Esophagus (tissue), 2 donors: ENCODE results near the gene DENND2A. TPM values are rescaled to one million over a fixed set of nuclear protein-coding genes. Genes with fewer than 3 reads are reported as not detected.
"Not testable (repeated sequence)": the region's sequence is repeated elsewhere in the genome, so short reads cannot be mapped to it uniquely, and the experiment has no call there.

Experiments
- H3K27ac ChIP-seq, 2 donors: one replicate each; pipeline ENCODE4 v1.5.1; 2013; ENCODE audit warnings: low read depth in 2 of 2, mild to moderate bottlenecking in 2 of 2, inconsistent platforms in 1 of 2, low read length in 1 of 2, moderate library complexity in 1 of 2
- H3K27me3 ChIP-seq, 2 donors: one replicate each; pipeline ENCODE4 v1.6.1; 2013; ENCODE audit warnings: low read length in 2 of 2, control low read depth in 1 of 2, mild to moderate bottlenecking in 1 of 2; ENCODE audit not compliant: insufficient read depth in 2 of 2, control insufficient read depth in 1 of 2
- H3K36me3 ChIP-seq, 2 donors: one replicate each; pipeline ENCODE4 v1.6.1; 2013; ENCODE audit warnings: low read length in 1 of 2; ENCODE audit not compliant: control insufficient read depth in 2 of 2, insufficient read depth in 2 of 2
- H3K4me1 ChIP-seq, 2 donors: one replicate each; pipeline ENCODE4 v1.6.1; 2013; ENCODE audit warnings: low read length in 1 of 2; ENCODE audit not compliant: control insufficient read depth in 2 of 2, insufficient read depth in 2 of 2
- H3K4me3 ChIP-seq, 2 donors: one replicate each; pipeline ENCODE4 v1.5.1; 2013; ENCODE audit warnings: low read length in 2 of 2, mild to moderate bottlenecking in 2 of 2, low read depth in 1 of 2, moderate library complexity in 1 of 2
- H3K9me3 ChIP-seq, 2 donors: one replicate each; pipeline ENCODE4 v1.6.1; 2013; ENCODE audit warnings: mild to moderate bottlenecking in 2 of 2, low read depth in 1 of 2, low read length in 1 of 2, moderate library complexity in 1 of 2; ENCODE audit not compliant: control insufficient read depth in 2 of 2, insufficient read depth in 1 of 2
- WGBS, 2 donors: extraction: QIAGEN DNeasy Blood & Tissue Kit; methylation state at CpG; one replicate each; pipeline ENCODE4 v1.1.7; 2013; 5-methylcytosine and 5-hydroxymethylcytosine counted together
- polyA plus RNA-seq, 2 donors: library from polyadenylated mRNA; stranded (reverse); fragments of 200-250 nt; gene quantifications; one replicate each; pipeline ENCODE4 v1.2.3, GENCODE V29; 2013
- donor health status: healthy with polysubstance abuse.
- donor health status: Bipolar disorder and iron deficiency.

The DENND2A gene
- polyA plus RNA-seq, 2 donors: 1.2 to 1.5 TPM

- WGBS, 2 donors: 58 to 68% methylated on average over 5 of the region's 5 CpGs
- Histone ChIP-seq H3K4me1 (peaks cover 3 to 4% of the 10 kb centered on the region in 2 donors), H3K27me3 (no peaks in the 10 kb centered on the region), H3K4me3 (no peak overlapping the region), H3K27ac (no peak overlapping the region), H3K36me3 (peaks cover 0 to 16% of the 10 kb centered on the region in 2 donors), H3K9me3 (no peaks in the 10 kb centered on the region)
These were observed 33.8 kb upstream of the DENND2A start for GRCh38 chr7:140674356-140674800.

- peaks cover 3 to 4% of the 10 kb centered on the region in 2 donors for H3K4me1 ChIP-seq
- peaks cover 0 to 11% of the 10 kb centered on the region in 2 donors for H3K36me3 ChIP-seq
- no peaks in the 10 kb centered on the region for H3K9me3 ChIP-seq
- peak overlapping the region; percentile 85 to 89 for H3K27ac ChIP-seq
- H3K4me3 ChIP-seq: peak overlapping the region; percentile 63 to 68
- no peaks in the 10 kb centered on the region for H3K27me3 ChIP-seq
- WGBS, 2 donors: 19 to 20% methylated on average over 18 of the region's 18 CpGs
These were observed 33.2 kb upstream of the DENND2A start for GRCh38 chr7:140673774-140674155.

GRCh38 chr7:140673063-140673773, 32.6 kb upstream of the DENND2A start:
- Histone ChIP-seq H3K27me3 (no peaks in the 10 kb centered on the region), H3K36me3 (peaks cover 0 to 6% of the 10 kb centered on the region in 2 donors), H3K27ac (peak overlapping the region; percentile 85 to 89), H3K4me3 (peak overlapping the region; percentile 63 to 68), H3K9me3 (no peaks in the 10 kb centered on the region), H3K4me1 (peaks cover 3 to 4% of the 10 kb centered on the region in 2 donors)
- 0% methylated on average over 43 to 72 of the region's 72 CpGs for WGBS, 2 donors

- WGBS, 2 donors: 1 to 2% methylated on average over 38 to 41 of the region's 41 CpGs
- H3K27ac ChIP-seq: peak within 1 kb of the TSS; percentile 85 to 89
These were observed 31.9 kb upstream of the DENND2A start, which contains the start of gene ADCK2 for GRCh38 chr7:140672382-140673062. Gene ADCK2 (plus strand): TSS chr7:140672945. CDS start chr7:140673331, 386 bp downstream.

GRCh38 chr7:140671966-140672365, 31.4 kb upstream of the DENND2A start:
- WGBS, 2 donors: 82 to 87% methylated on average over 15 of the region's 15 CpGs
- Histone ChIP-seq H3K36me3 (no peaks in the 10 kb centered on the region), H3K4me3 (peak overlapping the region in 1 of 2 donors; percentile 68), H3K27ac (no peak overlapping the region), H3K27me3 (no peaks in the 10 kb centered on the region), H3K9me3 (no peaks in the 10 kb centered on the region), H3K4me1 (peaks cover 3 to 4% of the 10 kb centered on the region in 2 donors)

More at GRCh38 chr7:140672382-140673062, 31.9 kb upstream of the DENND2A start, which contains the start of gene ADCK2:
- peaks cover 3 to 4% of the 10 kb centered on the region in 2 donors for H3K4me1 ChIP-seq
- H3K27me3 ChIP-seq: no peaks in the 10 kb centered on the region
- H3K4me3 ChIP-seq: peak within 1 kb of the TSS; percentile 63 to 68
- H3K36me3 ChIP-seq: no peaks in the 10 kb centered on the region
- H3K9me3 ChIP-seq: no peaks in the 10 kb centered on the region

GRCh38 chr7:140670343-140670935, 29.8 kb upstream of the DENND2A start:
- Histone ChIP-seq H3K27ac (no peak overlapping the region), H3K4me1 (peaks cover 3 to 4% of the 10 kb centered on the region in 2 donors), H3K9me3 (no peaks in the 10 kb centered on the region), H3K27me3 (no peaks in the 10 kb centered on the region), H3K36me3 (no peaks in the 10 kb centered on the region), H3K4me3 (no peak overlapping the region)
- 64 to 73% methylated on average over 4 of the region's 4 CpGs for WGBS, 2 donors

GRCh38 chr7:140669862-140670261, 29.2 kb upstream of the DENND2A start:
- not testable (repeated sequence) for H3K4me3 ChIP-seq
- 74 to 82% methylated on average over 10 of the region's 10 CpGs for WGBS, 2 donors

GRCh38 chr7:140669352-140669751, 28.7 kb upstream of the DENND2A start:
- no peaks in the 10 kb centered on the region for H3K36me3 ChIP-seq
- H3K9me3 ChIP-seq: no peaks in the 10 kb centered on the region
- no peak overlapping the region for H3K4me3 ChIP-seq
- peaks cover 3 to 4% of the 10 kb centered on the region in 2 donors for H3K4me1 ChIP-seq
- H3K27ac ChIP-seq: no peak overlapping the region
- 91 to 93% methylated on average over 3 of the region's 3 CpGs for WGBS, 2 donors
- H3K27me3 ChIP-seq: no peaks in the 10 kb centered on the region

More at GRCh38 chr7:140669862-140670261, 29.2 kb upstream of the DENND2A start:
- not testable (repeated sequence) for H3K27me3 ChIP-seq, H3K36me3 ChIP-seq, H3K4me1 ChIP-seq, H3K27ac ChIP-seq, H3K9me3 ChIP-seq

GRCh38 chr7:140668641-140669040, 28.0 kb upstream of the DENND2A start:
- Histone ChIP-seq H3K4me3 (no peak overlapping the region), H3K4me1 (no peaks in the 10 kb centered on the region), H3K27me3 (no peaks in the 10 kb centered on the region), H3K36me3 (no peaks in the 10 kb centered on the region), H3K27ac (no peak overlapping the region), H3K9me3 (no peaks in the 10 kb centered on the region)
- WGBS, 2 donors: 85 to 92% methylated on average over 1 of the region's 1 CpG
